22Rv1 (cell line): ENCODE data around the gene TIMMDC1.

ENCODE experiments used
- ZFX ChIP-seq: fragments of 450-650 bp; IDR thresholded peaks from 2 replicates; pipeline ENCODE4 v1.6.1; 2017; ENCODE audit warnings: antibody characterized with exemption, borderline replicate concordance
- TF ChIP-seq, protein P1 (sequence below): fragments of 450-650 bp; IDR thresholded peaks from 2 replicates; pipeline ENCODE4 v1.5.1; 2017; ENCODE audit warnings: mild to moderate bottlenecking

- TF ChIP-seq, protein P1, sequence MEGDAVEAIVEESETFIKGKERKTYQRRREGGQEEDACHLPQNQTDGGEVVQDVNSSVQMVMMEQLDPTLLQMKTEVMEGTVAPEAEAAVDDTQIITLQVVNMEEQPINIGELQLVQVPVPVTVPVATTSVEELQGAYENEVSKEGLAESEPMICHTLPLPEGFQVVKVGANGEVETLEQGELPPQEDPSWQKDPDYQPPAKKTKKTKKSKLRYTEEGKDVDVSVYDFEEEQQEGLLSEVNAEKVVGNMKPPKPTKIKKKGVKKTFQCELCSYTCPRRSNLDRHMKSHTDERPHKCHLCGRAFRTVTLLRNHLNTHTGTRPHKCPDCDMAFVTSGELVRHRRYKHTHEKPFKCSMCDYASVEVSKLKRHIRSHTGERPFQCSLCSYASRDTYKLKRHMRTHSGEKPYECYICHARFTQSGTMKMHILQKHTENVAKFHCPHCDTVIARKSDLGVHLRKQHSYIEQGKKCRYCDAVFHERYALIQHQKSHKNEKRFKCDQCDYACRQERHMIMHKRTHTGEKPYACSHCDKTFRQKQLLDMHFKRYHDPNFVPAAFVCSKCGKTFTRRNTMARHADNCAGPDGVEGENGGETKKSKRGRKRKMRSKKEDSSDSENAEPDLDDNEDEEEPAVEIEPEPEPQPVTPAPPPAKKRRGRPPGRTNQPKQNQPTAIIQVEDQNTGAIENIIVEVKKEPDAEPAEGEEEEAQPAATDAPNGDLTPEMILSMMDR = no peak
- TF ChIP-seq ZFX = no peak
Measured at GRCh38 chr3:119485563-119485962, 12.8 kb upstream of the TIMMDC1 start.
